GM18858 (cell line): Measurements from ENCODE around the gene DENR.
"Not testable (repeated sequence)": the region's sequence is repeated elsewhere in the genome, so short reads cannot be mapped to it uniquely, and the experiment has no call there.

Experiments used
- ATAC-seq: cut with Tn5 transposase; IDR thresholded peaks from one replicate; pipeline ENCODE4 v1.9.1; 2021; ENCODE audit not compliant: unreplicated experiment

The DENR gene, protein sequence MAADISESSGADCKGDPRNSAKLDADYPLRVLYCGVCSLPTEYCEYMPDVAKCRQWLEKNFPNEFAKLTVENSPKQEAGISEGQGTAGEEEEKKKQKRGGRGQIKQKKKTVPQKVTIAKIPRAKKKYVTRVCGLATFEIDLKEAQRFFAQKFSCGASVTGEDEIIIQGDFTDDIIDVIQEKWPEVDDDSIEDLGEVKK

DNA sequence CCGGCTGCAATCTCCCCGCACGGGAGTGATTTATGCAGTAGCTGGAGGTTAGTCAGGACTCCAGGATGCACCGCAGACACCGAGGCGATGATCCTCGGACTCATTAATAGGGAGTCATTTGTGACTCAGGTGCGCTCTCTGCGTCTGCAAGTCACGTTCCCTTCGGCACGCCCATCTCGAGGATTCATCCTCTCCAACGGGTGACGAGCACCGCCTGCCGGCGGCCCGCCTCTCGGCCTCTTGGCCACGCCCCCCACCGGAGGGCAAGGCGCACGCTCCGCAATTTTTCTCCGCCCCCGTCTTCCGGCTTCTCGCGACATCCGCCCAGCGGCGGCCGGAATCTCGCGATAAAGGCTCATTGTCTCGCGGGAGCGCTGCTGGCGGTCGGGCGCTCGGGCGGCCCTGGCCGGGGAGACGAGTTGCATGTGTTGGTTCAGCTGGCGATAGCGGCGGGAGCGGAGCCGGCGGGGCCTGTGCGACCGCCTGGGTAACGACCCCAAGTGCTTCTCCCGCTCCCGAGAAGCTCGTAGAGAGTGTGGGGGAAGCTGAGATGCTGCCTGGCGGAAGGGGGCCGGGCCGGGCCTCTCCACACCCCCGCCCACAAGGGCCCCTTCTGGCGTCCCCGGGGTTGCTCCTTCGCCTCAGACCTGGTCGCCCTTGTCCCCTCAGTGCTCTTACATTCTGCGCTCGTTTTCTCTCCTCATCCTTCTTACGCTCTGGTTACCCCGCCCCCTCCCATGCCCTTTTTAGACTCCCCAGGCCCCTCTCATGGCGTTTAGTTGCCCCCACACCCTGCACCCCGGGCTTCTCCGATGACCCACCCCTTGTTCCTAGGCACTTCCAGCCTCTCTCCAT lies at the start of gene DENR:
Gene DENR, plus strand, starts transcription at position 361 of the 855 bp plus-strand sequence. CDS start 878 bp downstream, outside the sequence.
- ATAC-seq, result peak; percentile 86

DNA sequence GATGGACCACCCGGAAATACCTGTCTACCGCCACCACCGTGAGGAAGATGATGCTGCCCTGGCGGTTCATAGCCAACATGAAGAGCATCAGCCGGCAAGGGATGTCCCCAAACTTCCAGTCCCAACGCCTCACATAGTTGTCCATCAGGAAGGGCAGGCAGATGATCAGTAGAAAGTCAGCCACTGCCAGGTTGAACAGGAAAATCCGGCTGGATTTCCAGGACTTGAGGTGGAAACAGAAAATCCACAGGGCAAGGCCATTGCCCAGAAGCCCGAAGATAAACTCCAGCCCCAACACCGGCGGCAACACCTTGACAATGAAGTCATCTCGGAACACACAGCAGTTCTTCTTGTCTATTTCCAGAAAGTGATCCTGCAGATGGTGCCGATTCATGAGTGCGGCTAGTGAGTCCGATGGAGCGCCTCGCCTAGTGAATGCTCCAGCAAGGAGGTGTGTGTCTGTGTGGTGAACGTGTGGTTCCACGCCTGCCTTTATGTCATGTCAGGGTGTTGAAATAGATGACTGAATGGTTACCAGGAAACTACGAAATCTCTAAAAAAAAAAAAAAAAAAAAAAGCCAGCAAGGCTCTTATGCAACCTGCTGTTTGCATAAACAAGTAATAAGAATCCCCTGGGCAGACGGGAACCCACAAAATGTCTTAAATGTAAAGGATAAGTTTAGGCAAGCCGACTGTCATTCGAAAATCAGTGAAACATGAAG lies 49.6 kb upstream of the DENR start, which contains the start of gene HCAR2:
Gene HCAR2, minus strand, starts transcription at position 468 of the 722 bp plus-strand sequence. Its CDS starts 74 bp downstream, at position 394.
- ATAC-seq, result not testable (repeated sequence)

DNA sequence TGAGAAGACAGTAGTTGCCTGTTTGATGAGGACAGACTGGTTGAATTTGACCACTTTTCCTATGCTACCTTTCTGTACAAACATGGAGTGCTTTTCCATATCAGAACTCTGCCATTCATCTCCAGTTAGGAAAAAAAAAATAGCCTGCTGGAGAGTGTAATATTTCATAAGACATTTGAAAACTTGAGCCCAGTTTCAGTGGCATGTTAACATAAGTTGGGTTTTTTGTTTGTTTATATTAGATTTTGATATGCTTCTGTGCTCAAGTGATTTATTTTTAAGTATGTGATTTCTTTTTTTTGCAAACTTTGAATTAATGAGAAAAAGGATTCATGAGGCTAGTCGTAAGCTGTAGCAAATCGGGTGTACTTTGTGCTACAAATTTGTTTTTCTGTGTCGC lies 48.8 kb upstream of the DENR start:
- ATAC-seq, result not testable (repeated sequence)

DNA sequence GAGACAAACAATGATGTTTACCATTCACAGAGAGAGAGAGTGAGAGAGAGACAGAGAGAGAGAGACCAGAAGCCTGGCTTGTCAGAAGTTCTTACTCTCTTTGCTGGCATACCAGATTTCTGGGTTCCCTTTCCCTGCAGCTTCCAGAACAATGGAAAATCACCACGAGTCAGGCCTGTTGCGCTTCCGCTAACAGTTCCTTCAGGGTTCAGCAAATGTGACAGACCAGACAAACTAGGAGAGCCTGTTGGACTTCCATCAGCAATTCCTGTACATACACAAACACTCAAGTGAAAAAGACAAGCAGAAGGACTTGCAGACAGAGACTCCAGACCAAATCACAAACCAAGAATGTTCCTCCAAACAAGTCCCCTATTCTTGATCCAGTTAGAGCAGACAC lies 43.3 kb upstream of the DENR start:
- not testable (repeated sequence) for ATAC-seq

DNA sequence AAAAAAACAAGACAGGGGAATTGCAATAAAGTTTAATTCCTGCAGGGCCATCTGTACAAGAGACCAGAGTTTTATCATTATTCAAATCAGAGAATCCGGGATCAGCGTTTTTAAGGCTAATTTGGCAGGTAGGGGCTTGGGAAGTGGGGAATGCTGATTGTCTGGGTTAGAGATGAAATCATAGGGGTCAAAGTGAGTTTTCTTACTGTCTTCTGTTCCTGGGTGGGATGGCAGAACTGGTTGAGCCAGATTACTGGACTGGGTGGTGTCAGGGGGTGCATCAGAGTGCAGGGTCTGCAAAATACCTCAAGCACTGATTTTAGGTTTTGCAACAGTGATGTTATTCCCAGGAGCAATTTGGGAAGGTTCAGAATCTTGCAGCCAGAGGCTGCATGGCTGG lies 42.3 kb upstream of the DENR start:
- not testable (repeated sequence) for ATAC-seq

DNA sequence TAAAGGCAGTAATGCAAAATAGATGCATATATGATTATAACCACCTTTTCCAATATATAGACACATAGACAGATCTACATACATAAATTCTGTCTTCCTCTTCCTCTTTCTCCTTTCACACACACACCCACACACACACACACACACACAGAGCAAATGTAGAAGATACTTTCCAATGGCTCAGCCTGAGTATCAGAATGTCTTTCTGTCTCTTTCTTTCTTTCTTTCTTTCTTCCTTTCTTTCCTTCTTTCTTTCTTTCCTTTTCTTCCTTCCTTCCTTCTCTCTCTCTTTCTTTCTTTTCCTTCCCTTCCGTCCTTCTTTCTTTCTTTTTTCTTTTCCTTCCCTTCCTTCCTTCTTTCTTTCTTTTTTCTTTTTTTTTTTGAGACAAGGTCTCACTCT lies 41.4 kb upstream of the DENR start:
- not testable (repeated sequence) for ATAC-seq

DNA sequence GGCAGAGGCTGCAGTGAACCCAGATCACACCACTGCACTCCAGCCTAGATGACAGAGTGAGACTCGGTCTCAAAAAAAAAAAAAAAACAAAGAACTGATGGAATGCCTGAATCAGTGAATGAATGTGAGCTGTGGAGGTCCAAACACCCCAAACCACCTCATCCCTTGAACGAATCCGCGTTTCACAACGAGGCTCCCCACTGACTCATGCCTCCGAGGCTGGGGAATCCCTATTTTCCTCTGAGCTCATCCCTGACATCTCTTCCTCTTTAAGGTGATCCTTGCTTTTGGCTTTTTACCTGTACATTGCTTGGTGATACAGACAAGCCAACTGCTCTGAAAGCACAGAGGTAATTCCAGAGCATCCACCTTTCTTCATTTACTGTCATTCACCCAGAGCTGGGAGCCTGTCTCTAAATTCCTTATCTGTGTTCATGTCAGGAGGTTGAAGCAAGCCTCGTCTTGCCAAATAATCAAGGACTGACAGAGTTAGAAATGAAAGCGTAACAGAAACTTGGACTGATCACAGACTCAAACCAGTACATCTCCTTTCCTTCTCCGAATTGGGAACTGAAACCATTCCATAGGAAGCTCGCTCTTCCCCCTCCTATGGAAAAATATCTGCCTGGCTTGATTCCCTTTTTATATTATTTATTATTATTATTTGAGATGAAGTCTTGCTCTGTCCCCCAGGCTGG lies 39.0 kb upstream of the DENR start:
- not testable (repeated sequence) for ATAC-seq

DNA sequence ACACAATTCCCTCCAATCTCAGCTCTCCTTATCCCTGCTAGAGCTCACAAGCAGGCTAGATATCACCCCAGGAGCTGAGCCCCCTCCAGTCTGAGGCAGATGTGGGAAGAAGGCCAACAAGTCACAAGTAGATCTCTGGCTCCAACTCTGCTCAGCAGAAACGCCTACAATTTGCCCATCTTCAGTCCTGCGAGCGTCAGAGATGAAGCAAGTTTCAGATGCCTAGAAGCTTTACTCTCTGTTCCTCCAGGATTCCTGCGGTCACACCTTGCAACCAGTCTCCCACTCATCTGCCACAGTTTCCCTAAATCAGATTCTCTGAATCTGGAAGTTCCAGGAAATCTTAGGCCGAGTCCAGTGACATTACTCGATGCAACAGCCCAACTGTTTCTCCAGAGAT lies 37.4 kb upstream of the DENR start:
- not testable (repeated sequence) for ATAC-seq

DNA sequence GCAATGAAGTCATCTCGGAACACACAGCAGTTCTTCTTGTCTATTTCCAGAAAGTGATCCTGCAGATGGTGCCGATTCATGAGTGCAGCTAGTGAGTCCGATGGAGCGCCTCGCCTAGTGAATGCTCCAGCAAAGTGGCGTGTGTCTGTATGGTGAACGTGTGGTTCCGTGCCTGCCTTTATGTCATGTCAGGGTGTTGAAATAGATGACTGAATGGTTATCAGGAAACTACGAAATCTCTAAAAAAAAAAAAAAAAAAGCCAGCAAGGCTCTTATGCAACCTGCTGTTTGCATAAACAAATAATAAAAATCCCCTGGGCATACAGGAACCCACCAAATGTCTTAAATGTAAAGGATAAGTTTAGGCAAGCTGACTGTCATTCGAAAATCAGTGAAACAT lies 36.0 kb upstream of the DENR start, which contains the start of gene HCAR3:
Gene HCAR3, minus strand, starts transcription at position 154 of the 400 bp plus-strand sequence. Its CDS starts 74 bp downstream, at position 80.
- ATAC-seq, result not testable (repeated sequence)

DNA sequence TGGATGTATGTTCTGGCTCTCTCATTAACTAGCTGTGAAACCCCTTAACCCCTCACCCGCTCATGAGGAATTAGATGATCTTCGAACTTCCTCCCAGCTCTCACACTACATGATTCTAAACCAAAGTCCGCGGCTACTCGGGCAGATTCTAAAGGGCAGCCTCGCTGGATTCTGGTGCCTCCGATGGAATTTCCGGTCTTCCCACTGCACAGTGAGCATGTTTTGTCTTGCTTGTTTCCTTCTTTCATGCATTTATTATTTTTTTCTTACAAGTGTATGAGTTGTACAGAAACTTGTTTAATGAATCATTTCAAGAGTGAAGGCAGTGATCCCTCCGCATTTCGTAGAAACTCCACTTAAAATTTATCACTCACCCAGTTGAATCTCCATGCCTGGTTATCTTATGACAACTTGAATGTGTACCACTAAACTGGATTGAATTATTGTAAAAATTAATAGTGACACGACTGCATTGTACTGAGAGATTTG lies 31.5 kb upstream of the DENR start:
- ATAC-seq, result no peak

DNA sequence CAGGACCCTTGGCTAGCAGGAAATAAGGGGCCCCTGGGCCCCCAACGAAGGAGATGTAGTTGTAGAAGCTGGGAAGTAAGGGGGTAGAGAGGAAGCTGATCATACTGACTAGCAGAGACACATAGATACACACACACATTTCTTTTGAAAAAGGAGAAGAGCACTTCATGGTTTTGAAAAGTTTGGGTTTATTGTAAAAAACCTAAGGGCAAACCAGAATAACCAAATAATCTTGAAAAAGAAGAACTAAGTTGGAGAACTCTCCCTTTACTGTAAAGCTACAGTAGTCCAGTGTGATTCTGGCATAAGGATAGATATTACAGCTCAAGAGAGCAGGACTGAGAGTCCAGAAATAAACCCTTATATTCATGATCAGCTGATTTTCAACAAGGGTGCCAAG lies 30.2 kb upstream of the DENR start:
- ATAC-seq, result no peak

DNA sequence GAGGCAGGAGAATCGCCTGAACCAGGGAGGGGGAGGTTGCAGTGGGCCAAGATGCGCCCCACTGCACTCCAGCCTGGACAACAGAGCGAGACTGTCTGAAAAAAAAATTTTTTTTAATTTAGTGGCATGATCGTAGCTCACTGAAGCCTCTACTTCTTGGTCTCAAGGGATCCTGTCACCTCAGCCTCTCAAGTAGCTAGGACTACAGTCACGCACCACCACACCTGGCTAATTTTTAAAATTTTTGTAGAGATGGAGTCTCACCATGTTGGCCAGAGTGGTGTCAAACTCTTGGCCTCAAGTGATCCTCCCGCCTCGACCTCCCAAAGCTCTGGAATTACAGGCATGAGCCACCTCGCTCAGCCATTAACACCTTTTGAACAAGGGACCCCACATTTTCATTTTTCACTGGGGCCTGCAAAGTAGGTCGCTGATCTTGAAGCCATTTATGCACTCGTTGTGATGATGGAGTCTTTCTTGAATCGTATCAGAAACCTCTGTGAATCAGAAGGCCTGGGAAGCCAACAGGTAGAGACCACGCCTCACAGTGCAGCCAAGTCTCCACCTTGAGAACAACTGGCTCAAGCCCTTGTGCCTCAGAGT lies 27.9 kb upstream of the DENR start:
- no peak for ATAC-seq

DNA sequence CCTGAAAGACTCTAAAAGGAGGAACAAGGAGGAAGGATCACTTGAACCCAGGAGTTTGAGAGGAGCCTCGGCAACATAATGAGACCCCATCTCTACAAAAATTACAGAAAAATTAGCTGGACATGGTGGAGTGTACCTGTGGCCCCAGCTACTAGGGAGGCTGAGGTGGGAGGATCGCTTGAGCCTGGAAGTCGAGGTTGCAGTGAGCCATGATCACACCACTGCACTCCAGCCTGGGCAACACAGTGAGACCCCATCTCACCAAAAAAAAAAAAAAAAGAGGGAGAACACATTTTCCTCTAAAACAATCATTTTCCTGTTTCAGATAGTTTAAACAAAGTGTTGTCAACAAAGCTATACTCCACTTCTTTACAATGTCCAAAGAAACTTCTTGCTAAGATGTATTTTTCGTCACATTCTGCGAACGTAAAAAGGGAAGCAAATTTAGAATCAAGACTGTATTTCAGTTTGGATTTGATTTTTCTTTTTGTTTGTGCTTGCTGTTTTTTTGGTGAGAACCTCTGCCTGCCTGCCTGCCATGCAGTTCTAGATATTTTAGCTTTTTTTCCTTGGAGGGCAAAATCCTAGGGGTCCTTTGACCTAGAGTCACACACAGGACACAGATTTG lies 27.1 kb upstream of the DENR start:
- no peak for ATAC-seq

DNA sequence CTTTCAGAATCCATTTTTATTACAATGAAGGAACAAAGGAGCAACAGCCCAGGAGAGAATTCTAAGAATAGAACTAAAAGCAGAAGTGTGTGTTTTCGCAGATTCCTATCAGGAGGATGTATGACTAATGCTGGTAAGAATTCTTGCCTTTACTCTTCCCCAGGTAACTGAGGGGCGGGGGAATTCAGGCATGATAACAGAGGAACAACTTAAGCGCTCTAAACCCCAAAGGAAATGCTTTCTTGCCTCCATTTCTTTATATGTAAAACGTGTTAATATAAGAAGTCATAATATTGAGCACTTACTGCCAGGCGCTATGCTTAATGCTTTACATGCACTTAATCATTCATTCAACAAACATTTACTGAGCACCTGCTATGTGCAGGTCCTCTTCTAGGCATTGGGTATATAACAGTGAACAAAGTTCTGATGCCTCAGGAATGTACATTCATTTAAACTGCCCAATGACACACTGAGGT lies 26.5 kb upstream of the DENR start:
- ATAC-seq, result no peak

DNA sequence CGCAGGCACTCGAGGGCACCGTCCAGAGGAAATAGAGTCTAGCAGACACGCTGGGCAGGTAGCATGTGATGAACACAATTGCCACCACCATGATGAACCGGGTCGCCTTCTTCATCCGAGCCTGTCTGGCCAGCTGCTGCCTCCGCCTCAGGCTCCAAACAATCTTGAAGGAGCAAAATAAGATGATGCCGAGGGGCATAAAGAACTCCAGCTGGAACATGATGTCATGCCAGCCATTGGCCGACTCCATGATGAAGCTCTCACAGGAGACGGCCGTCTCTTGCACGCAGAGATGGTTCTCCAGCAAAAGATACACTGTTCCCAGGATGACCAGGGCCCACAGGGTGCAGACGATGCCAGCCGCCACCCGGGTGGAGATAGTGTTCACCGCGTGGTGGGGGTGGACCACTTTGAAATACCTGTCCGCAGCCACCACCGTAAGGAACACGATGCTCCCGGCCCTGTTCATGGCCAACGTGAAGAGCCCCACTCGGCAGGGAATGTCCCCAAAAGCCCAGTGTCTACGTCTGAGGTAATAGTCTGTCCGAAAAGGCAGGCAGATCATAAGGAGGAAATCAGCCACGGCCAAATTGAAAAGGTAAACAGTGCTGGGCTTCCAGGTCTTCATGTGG lies 22.9 kb upstream of the DENR start:
- no peak for ATAC-seq

DNA sequence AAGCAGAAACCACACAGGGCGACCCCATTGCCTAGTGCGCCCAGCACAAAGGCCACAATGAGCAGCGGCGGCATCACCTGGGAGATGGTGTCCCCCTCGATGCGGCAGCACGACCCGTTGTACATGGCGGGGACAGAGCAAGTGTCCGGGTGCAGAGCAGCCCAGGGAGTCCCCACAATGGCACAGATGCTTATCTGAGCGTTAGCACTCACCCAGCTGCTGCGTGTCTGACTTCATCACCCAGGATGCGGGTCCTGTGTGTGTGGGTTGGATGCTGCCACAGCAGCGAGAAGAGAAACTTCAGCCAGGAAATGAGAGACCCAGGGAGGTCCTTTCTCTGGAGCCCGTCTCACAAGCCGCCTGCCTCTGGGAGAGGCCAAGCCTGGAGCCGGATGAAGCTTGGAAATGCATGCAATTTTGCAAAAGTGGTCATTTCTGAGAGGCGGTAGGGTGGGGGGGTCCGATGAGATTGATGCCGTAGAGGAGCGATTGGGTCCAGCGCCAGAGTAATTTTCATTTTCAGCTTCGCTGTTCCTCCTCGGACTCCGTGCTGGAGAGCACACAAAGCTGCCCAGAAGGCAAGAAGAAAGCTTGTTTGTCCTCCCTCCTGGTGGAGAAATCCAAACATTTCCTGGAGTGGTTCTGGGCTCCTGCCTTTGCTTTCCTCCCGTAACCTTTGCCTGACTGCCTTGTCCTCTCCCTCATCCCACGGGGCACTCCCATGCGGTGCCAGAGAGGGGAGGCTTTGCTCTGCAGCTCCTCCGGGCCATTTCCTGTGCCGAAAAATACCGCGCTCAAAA lies 22.2 kb upstream of the DENR start, which contains the start of gene HCAR1:
Gene HCAR1, minus strand, starts transcription at position 630 of the 800 bp plus-strand sequence. Its CDS starts 505 bp downstream, at position 125.
- ATAC-seq, result no peak

DNA sequence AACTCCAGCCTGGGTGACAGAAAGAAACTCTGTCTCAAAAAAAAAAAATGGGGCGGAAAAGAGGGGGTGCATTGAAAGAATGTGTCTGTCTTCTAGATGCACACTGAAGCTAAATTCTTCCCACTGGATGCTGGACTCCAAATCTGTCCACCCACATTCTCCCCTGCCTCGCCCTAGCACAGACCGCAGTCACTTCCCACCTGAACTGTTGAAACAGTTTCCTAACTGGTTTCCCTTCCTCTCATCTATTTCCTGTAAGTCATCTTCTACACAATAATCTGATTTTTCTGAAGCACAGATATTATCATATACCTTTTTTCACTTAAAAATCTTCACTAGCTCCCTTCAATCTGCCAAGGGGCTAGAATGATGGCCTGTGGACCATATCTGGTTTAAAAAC lies 20.5 kb upstream of the DENR start:
- ATAC-seq, result no peak

DNA sequence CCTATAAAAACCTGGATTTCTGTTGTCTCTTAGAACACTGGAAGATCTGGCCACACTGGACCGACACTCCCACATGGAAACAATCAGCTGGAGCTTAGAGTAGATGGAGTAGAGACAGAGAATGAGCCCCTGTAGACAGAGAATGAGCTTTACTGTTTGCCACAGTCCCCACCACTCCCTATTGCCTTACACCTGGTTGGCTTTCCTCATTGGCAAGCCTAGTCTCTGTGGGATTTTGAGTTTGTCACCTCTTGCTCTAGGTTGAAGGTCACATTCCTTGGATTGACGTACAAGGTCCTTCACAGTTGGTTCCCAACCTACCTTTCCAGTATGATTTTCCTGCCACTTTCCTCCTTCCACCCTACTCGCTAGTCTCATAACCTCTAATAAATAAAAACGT lies 20.0 kb upstream of the DENR start:
- no peak for ATAC-seq
